A673 (cell line): ENCODE measurements around the gene DHDH. TPM values are rescaled to one million over a fixed set of nuclear protein-coding genes. Genes with fewer than 3 reads are reported as not detected.
A peak's percentile ranks its signal among the peaks of the same experiment; 100 is the strongest.

Experiments used
- BruUV-seq: library from RNA; stranded (reverse); fragments of 400-500 nt; replicated peaks from 2 replicates; lab custom pipeline; 2021; lab: Mats Ljungman, UMichigan
- CTCF ChIA-PET: fragments of 300-600 bp; sonication (Branson Sonifier 250); formaldehyde crosslinking; loops from one replicate; lab custom pipeline; 2022; ENCODE audit warnings: antibody characterized with exemption; lab: Charles Lee
- POLR2A ChIA-PET: fragments of 300-600 bp; sonication (Branson Sonifier 250); formaldehyde crosslinking; loops from one replicate; lab custom pipeline; 2022; ENCODE audit warnings: antibody characterized with exemption; ENCODE audit not compliant: low non-redundant PET; lab: Charles Lee
- DNase-seq: peaks from one replicate; pipeline ENCODE4 v3.0.0-alpha.2; 2015; ENCODE audit warnings: low spot score
- H3K27ac ChIP-seq: fragments of 200-600 bp; sonication (generic); 2 replicates; pipeline ENCODE4 v1.5.1; 2016; ENCODE audit warnings: mixed run types, low read depth, mild to moderate bottlenecking, mixed read lengths, antibody characterized with exemption, low read length; ENCODE audit not compliant: poor library complexity, severe bottlenecking
- H3K27me3 ChIP-seq: fragments of 200-600 bp; sonication (generic); replicated peaks from 2 replicates; pipeline ENCODE4 v1.6.1; 2017; ENCODE audit warnings: mixed run types, low read depth, mild to moderate bottlenecking, mixed read lengths, antibody characterized with exemption, low read length; ENCODE audit not compliant: insufficient read depth, poor library complexity
- H3K36me3 ChIP-seq: fragments of 200-600 bp; sonication (generic); 2 replicates; pipeline ENCODE4 v1.6.1; 2016; ENCODE audit warnings: mixed run types, mild to moderate bottlenecking, mixed read lengths, antibody characterized with exemption, low read length; ENCODE audit not compliant: insufficient read depth, poor library complexity, severe bottlenecking
- H3K4me1 ChIP-seq: fragments of 200-600 bp; sonication (generic); 2 replicates; pipeline ENCODE4 v1.6.1; 2017; ENCODE audit warnings: mixed run types, mild to moderate bottlenecking, mixed read lengths, antibody characterized with exemption, low read length; ENCODE audit not compliant: insufficient read depth, poor library complexity, severe bottlenecking
- H3K4me3 ChIP-seq: fragments of 200-600 bp; sonication (generic); 2 replicates; pipeline ENCODE4 v1.5.1; 2016; ENCODE audit warnings: low read depth, mixed run types, mild to moderate bottlenecking, mixed read lengths, low read length; ENCODE audit not compliant: poor library complexity, severe bottlenecking
- H3K9me3 ChIP-seq: fragments of 200-600 bp; sonication (generic); 2 replicates; pipeline ENCODE4 v1.6.1; 2016; ENCODE audit warnings: mixed run types, low read depth, mild to moderate bottlenecking, mixed read lengths, antibody characterized with exemption, low read length; ENCODE audit not compliant: poor library complexity, severe bottlenecking
- EZH2 ChIP-seq: fragments of 200-600 bp; sonication (generic); IDR thresholded peaks from 2 replicates; pipeline ENCODE4 v1.6.1; 2017; ENCODE audit warnings: borderline replicate concordance, low read depth, mild to moderate bottlenecking, mixed read lengths, antibody characterized with exemption, low read length; ENCODE audit not compliant: poor library complexity, severe bottlenecking
- intact Hi-C: fragments of 100-400 bp; cut with micrococcal nuclease; formaldehyde crosslinking; loops from one replicate; pipeline ENCODE4 v1.10.0; 2022; ENCODE audit not compliant: unreplicated experiment
- total RNA-seq: library from RNA; stranded (reverse); gene quantifications from 2 replicates; pipeline ENCODE4 v1.2.3, GENCODE V29; 2021
- TF ChIP-seq, protein P1 (sequence below): fragments of 300-800, 200-600 bp; sonication (generic); conservative IDR thresholded peaks from 2 replicates; pipeline ENCODE4 v1.5.1; 2017; ENCODE audit warnings: low read depth, mild to moderate bottlenecking, antibody characterized with exemption, low read length, moderate library complexity, mixed read lengths

DHDH gene
- total RNA-seq, 1 experiment from 2014 or later = not detected

DNA sequence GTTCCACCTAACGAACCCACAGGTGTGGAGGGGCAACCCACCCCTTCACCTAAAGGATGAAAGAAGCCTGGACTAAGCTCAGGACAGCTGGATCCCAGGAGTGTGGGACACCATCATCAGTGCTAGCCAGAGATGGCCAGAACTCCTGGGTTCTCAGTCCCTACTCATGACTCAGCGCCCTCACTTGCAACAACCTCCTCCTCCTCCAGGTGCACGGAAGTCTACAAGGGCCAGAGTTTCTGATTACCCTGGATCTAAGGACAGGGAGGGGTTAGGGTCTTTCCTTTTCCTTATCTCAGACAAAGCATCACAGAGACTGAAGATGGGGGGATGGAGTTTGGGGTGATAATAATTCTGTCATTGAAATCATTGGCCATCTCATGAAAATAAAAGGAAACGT is 42.9 kb upstream of the DHDH start:
- DNase-seq = no peak
- Histone ChIP-seq H3K9me3 (no peaks in the 10 kb centered on the region), H3K4me1 (no peaks in the 10 kb centered on the region), H3K27ac (no peak overlapping the region), H3K27me3 (no peaks in the 10 kb centered on the region), H3K4me3 (no peak overlapping the region), H3K36me3 (no peaks in the 10 kb centered on the region)
- CTCF ChIA-PET = no interaction called here
- intact Hi-C loops = no loop called here
- BruUV-seq = no TSS peak
- POLR2A ChIA-PET = no interaction called here
- TF ChIP-seq, protein P1, sequence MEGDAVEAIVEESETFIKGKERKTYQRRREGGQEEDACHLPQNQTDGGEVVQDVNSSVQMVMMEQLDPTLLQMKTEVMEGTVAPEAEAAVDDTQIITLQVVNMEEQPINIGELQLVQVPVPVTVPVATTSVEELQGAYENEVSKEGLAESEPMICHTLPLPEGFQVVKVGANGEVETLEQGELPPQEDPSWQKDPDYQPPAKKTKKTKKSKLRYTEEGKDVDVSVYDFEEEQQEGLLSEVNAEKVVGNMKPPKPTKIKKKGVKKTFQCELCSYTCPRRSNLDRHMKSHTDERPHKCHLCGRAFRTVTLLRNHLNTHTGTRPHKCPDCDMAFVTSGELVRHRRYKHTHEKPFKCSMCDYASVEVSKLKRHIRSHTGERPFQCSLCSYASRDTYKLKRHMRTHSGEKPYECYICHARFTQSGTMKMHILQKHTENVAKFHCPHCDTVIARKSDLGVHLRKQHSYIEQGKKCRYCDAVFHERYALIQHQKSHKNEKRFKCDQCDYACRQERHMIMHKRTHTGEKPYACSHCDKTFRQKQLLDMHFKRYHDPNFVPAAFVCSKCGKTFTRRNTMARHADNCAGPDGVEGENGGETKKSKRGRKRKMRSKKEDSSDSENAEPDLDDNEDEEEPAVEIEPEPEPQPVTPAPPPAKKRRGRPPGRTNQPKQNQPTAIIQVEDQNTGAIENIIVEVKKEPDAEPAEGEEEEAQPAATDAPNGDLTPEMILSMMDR = no peak

DNA sequence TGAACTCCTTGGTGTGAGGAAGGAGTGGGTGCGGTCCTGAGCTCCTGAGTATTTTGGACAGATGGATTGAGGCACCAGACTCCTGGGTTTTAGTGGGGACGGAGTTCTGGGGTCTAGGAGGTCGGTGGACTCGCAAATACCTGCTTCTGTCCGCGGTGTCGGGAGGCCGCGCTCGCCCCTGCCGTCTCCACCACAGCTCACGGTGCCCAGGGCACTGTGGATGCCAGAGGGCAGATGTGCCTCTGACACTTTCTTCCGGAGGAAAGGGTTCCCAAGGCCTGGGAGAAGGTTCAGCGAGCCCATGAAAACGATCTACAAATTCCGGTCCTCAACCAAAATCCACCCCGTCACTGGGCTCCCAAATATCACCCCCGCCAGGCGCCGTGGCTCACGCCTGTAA is 38.3 kb upstream of the DHDH start:
- BruUV-seq = no TSS peak
- H3K4me1 ChIP-seq = no peaks in the 10 kb centered on the region
- DNase-seq = no peak
- no peaks in the 10 kb centered on the region for H3K27me3 ChIP-seq
- CTCF ChIA-PET = no interaction called here
- H3K27ac ChIP-seq = no peak overlapping the region
- H3K4me3 ChIP-seq = no peak overlapping the region
- H3K36me3 ChIP-seq = no peaks in the 10 kb centered on the region
- TF ChIP-seq, protein P1 = no peak
- no peak for TF ChIP-seq EZH2
- H3K9me3 ChIP-seq = no peaks in the 10 kb centered on the region
- intact Hi-C loops = no loop called here
- POLR2A ChIA-PET = no interaction called here

DNA sequence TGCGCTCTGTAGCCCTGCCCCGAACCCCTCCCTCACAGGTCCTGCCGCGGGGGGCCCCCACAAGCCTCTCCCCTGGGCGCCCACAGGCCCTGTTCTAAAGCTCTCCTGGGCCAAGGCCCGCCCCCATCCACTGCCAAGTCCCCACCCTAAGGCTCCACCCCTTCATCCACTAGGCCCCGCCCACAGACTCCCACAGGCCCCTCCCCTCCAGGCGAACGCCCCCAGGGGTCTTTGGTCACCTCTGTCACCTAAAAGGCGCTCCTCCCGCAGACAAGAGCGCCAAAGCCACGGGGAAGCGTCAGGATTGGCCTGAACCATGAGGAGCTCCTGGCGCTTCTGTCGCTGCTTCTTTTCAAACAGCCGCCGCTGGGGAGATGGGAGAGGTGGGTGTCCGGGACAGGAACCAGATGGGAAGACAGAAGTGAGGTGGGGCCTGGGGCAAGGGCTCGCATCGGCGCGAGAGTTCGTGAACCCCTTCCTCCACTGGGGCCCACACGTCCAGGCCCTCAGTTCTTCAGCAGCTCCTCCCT is 37.2 kb upstream of the DHDH start:
- no peaks in the 10 kb centered on the region for H3K27me3 ChIP-seq
- no peak overlapping the region for H3K4me3 ChIP-seq
- H3K9me3 ChIP-seq = no peaks in the 10 kb centered on the region
- ChIA-PET POLR2A (no interaction called here), CTCF (no interaction called here)
- no peaks in the 10 kb centered on the region for H3K4me1 ChIP-seq
- no TSS peak for BruUV-seq
- intact Hi-C loops = no loop called here
- no peaks in the 10 kb centered on the region for H3K36me3 ChIP-seq
- no peak for TF ChIP-seq EZH2
- TF ChIP-seq, protein P1 = no peak
- peak; percentile 53 for DNase-seq
- no peak overlapping the region for H3K27ac ChIP-seq
